Left lung (tissue), 10 donors: Measurements from ENCODE around the gene LAX1. TPM values are rescaled to one million over a fixed set of nuclear protein-coding genes. Genes with fewer than 3 reads are reported as not detected.

Source experiments
- ATAC-seq: fragments of 200-7000 bp; cut with Tn5 transposase; one replicate; pipeline ENCODE4 v1.9.1; 2020; ENCODE audit warnings: moderate library complexity
- DNase-seq, 4 donors: peaks; one replicate each; pipeline ENCODE4 v3.0.0-alpha.2; 2013 to 2020
- H3K27ac ChIP-seq, 2 donors: fragments of 200-600 bp; sonication (generic) in 1 of 2; one replicate each; pipeline versions ENCODE4 v1.5.0 to v1.8.0; 2020 to 2021
- H3K27me3 ChIP-seq, 2 donors: fragments of 200-600 bp; sonication (generic) in 1 of 2; one replicate each; pipeline versions ENCODE4 v1.5.0 to v1.8.0; 2020 to 2021
- H3K36me3 ChIP-seq, 2 donors: fragments of 200-600 bp; sonication (generic) in 1 of 2; one replicate each; pipeline versions ENCODE4 v1.5.0 to v1.8.0; 2020 to 2021
- H3K4me1 ChIP-seq, 2 donors: fragments of 200-600 bp; one replicate each; pipeline ENCODE4 v1.8.0; 2021
- H3K4me3 ChIP-seq, 2 donors: fragments of 200-600 bp; sonication (generic) in 1 of 2; one replicate each; pipeline versions ENCODE4 v1.5.0 to v1.8.0; 2020 to 2021; ENCODE audit warnings: mild to moderate bottlenecking in 1 of 2
- H3K9me3 ChIP-seq, 2 donors: fragments of 200-600 bp; sonication (generic) in 1 of 2; one replicate each; pipeline versions ENCODE4 v1.5.0 to v1.8.0; 2020 to 2021
- intact Hi-C, 2 donors: fragments of 100-400 bp; cut with DNase I; formaldehyde crosslinking; loops; one replicate each; pipeline versions ENCODE4 v1.11.2 to v1.14.2; 2022
- polyA plus RNA-seq, 6 donors: library from polyadenylated mRNA; unstranded; fragments of 120-200 nt; gene quantifications; one replicate each; pipeline ENCODE4 v1.2.1, GENCODE V29; 2013; ENCODE audit not compliant: insufficient read length in 6 of 6
- total RNA-seq, 2 donors: library from RNA; stranded (reverse); fragmentation: NEBNext Ultra II Directional; extraction: Animal tissue kit (Norgen Biotek cat#: 25700); gene quantifications; one replicate each; pipeline ENCODE4 v1.2.1, GENCODE V29; 2021
- TF ChIP-seq, protein P1 (sequence below), 2 donors: fragments of 200-600 bp; sonication (generic) in 1 of 2; IDR thresholded peaks; one replicate each; pipeline versions ENCODE4 v1.5.0 to v1.8.0; 2021; ENCODE audit warnings: antibody characterized with exemption in 2 of 2
- donor health status: DM: no; HTN: yes; CAD: no.
- donor health status: DM: no; HTN: no; CAD: no.

Gene LAX1
- total and polyA plus RNA-seq, 8 donors: 0.21 to 2.2 (median 0.31) TPM

GRCh38 chr1:203777596-203777995, 12.6 kb downstream of the LAX1 start:
- intact Hi-C loops: no loop called here
- no peaks in the 10 kb centered on the region for H3K36me3 ChIP-seq
- TF ChIP-seq, protein P1, sequence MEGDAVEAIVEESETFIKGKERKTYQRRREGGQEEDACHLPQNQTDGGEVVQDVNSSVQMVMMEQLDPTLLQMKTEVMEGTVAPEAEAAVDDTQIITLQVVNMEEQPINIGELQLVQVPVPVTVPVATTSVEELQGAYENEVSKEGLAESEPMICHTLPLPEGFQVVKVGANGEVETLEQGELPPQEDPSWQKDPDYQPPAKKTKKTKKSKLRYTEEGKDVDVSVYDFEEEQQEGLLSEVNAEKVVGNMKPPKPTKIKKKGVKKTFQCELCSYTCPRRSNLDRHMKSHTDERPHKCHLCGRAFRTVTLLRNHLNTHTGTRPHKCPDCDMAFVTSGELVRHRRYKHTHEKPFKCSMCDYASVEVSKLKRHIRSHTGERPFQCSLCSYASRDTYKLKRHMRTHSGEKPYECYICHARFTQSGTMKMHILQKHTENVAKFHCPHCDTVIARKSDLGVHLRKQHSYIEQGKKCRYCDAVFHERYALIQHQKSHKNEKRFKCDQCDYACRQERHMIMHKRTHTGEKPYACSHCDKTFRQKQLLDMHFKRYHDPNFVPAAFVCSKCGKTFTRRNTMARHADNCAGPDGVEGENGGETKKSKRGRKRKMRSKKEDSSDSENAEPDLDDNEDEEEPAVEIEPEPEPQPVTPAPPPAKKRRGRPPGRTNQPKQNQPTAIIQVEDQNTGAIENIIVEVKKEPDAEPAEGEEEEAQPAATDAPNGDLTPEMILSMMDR (IDR thresholded peaks at IDR 0.05): no peak
- no peaks in the 10 kb centered on the region for H3K9me3 ChIP-seq
- H3K27me3 ChIP-seq: no peaks in the 10 kb centered on the region
- no peak overlapping the region for H3K27ac ChIP-seq
- no peaks in the 10 kb centered on the region for H3K4me1 ChIP-seq
- DNase-seq: no peak
- H3K4me3 ChIP-seq: no peak overlapping the region
- no peak for ATAC-seq

DNA sequence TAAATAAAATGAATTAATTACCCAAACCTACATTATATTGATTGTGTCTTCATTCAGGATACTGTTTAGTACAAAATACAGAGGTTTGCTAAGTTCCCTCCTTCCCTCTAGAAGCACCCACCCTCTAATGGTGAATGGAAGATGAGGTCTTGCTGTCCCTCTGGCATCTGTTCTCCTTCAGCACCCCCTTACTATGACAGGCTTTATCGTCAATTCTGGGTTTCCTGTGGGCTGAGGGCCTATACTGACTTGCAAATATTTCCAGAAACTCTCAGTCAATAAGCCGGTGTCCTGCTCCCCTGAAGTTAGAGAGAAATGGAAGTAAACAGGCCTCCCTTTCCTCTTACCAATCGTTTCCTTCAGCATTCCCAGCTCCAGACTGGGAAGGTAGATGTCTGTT, 13.2 kb downstream of the LAX1 start:
- Histone ChIP-seq H3K9me3 (no peaks in the 10 kb centered on the region), H3K27me3 (no peaks in the 10 kb centered on the region), H3K4me3 (no peak overlapping the region), H3K27ac (no peak overlapping the region), H3K4me1 (no peaks in the 10 kb centered on the region), H3K36me3 (no peaks in the 10 kb centered on the region)
- intact Hi-C loops: no loop called here
- ATAC-seq (no peak), DNase-seq (no peak)
- TF ChIP-seq, protein P1 (IDR thresholded peaks at IDR 0.05): no peak

DNA sequence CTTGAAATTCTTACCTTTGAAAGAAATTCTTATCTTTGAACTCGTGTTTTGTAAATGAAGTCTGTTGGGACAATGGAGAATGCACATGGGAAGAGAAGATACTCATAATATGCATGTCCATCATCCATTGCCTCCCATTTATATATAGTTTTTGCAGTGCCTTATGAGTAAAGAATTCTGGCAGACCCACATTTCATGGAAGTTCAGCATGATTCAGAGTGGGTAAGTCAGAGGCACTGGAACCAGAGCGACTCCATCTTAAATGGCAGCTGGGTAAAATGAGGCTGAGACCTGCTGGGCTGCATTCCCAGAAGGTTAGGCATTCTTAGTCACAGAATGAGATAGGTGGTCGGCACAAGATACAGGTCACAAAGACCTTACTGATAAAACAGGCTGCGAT, 13.8 kb downstream of the LAX1 start:
- DNase-seq (no peak), ATAC-seq (no peak)
- Histone ChIP-seq H3K4me1 (no peaks in the 10 kb centered on the region), H3K9me3 (no peaks in the 10 kb centered on the region), H3K36me3 (no peaks in the 10 kb centered on the region), H3K4me3 (no peak overlapping the region), H3K27ac (no peak overlapping the region), H3K27me3 (no peaks in the 10 kb centered on the region)
- intact Hi-C loops: no loop called here
- TF ChIP-seq, protein P1 (IDR thresholded peaks at IDR 0.05): no peak

DNA sequence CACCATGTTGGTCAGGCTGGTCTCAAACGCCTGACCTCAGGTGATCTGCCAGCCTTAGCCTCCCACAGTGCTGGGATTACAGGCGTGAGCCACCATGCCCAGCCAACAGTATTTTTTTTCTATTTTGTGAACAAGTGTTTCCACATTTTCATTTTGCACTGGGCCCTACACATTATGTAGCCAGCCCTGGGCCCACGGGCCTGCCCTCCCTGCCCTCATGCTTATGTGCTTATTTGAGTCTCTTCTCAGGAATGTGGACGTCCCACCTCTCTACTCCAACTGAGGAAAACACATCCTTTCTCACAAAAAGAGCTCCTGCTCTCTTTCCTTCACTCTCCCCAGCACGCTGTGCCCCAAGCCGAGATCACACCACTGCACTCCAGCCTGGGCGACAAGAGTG, 17.0 kb downstream of the LAX1 start:
- DNase-seq (no peak), ATAC-seq (no peak)
- Histone ChIP-seq H3K27ac (no peak overlapping the region), H3K9me3 (no peaks in the 10 kb centered on the region), H3K4me3 (no peak overlapping the region), H3K4me1 (no peaks in the 10 kb centered on the region), H3K36me3 (no peaks in the 10 kb centered on the region), H3K27me3 (no peaks in the 10 kb centered on the region)
- TF ChIP-seq, protein P1 (IDR thresholded peaks at IDR 0.05): no peak
- intact Hi-C loops: no loop called here

DNA sequence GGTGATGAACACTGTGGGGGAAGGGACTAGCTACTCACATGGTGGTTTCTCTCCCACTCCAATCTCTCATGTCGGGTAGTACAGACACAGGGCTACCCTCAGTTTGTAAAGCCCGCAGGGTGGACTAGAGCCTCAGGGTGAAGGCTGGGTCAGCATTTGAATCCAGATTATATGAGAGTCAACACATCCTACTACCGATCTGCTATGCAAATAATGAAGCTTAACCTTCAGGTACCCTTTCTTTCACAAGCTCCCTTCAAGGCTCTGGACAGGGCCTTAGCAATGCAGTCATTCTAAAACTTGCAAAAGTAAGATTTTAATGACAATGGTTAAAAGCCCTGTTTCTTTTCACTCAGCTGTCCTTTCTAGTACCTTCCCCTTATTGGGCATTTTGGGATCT, 25.0 kb downstream of the LAX1 start:
- TF ChIP-seq, protein P1 (IDR thresholded peaks at IDR 0.05): no peak
- intact Hi-C loops: no loop called here
- Histone ChIP-seq H3K27ac (no peak overlapping the region), H3K4me1 (peaks cover 0 to 6% of the 10 kb centered on the region in 2 donors), H3K36me3 (no peaks in the 10 kb centered on the region), H3K27me3 (no peaks in the 10 kb centered on the region), H3K9me3 (no peaks in the 10 kb centered on the region), H3K4me3 (no peak overlapping the region)
- DNase-seq: no peak
- ATAC-seq: no peak
